HL-60/S4 treated with retinoic acid at 250 ng/mL for 4 days and 3 days (cell line): Measurements from ENCODE around the gene CA5A.

Experiments used
- in situ Hi-C: fragments of 300-500 bp; cut with MboI; formaldehyde crosslinking; loops from 2 replicates; pipeline ENCODE4 v1.7.0; 2022; ENCODE audit warnings: low sequenced_read_pairs

CA5A gene

GRCh38 chr16:87854053-87854906, 82.0 kb downstream of the CA5A start:
- in situ Hi-C loops = no loop called here

GRCh38 chr16:87853411-87854052, 82.8 kb downstream of the CA5A start:
- in situ Hi-C loops = no loop called here

GRCh38 chr16:87851601-87852000, 84.7 kb downstream of the CA5A start:
- in situ Hi-C loops = no loop called here

GRCh38 chr16:87851141-87851587, 85.2 kb downstream of the CA5A start:
- in situ Hi-C loops = no loop called here

- in situ Hi-C loops = no loop called here
Measured at GRCh38 chr16:87850009-87851006, 86.0 kb downstream of the CA5A start.

- in situ Hi-C loops = no loop called here
Measured at GRCh38 chr16:87849419-87850008, 86.8 kb downstream of the CA5A start.

- in situ Hi-C loops = no loop called here
Measured at GRCh38 chr16:87848676-87849345, 87.5 kb downstream of the CA5A start.

- in situ Hi-C loops = no loop called here
Measured at GRCh38 chr16:87847785-87848675, 88.3 kb downstream of the CA5A start.

- in situ Hi-C loops = no loop called here
Measured at GRCh38 chr16:87847467-87847784, 88.9 kb downstream of the CA5A start.

GRCh38 chr16:87846705-87847466, 89.4 kb downstream of the CA5A start:
- in situ Hi-C loops = no loop called here

GRCh38 chr16:87845807-87846619, 90.3 kb downstream of the CA5A start:
- in situ Hi-C loops = no loop called here

GRCh38 chr16:87845213-87845612, 91.1 kb downstream of the CA5A start:
- in situ Hi-C loops = no loop called here

- in situ Hi-C loops = no loop called here
Measured at GRCh38 chr16:87844809-87845208, 91.5 kb downstream of the CA5A start.

GRCh38 chr16:87844120-87844733, 92.1 kb downstream of the CA5A start:
- in situ Hi-C loops = no loop called here

- in situ Hi-C loops = no loop called here
Measured at GRCh38 chr16:87843678-87844105, 92.6 kb downstream of the CA5A start.

- in situ Hi-C loops = no loop called here
Measured at GRCh38 chr16:87842209-87842869, 94.0 kb downstream of the CA5A start.
